Stimulated activated CD4-positive, alpha-beta T cell treated with anti-CD3 and anti-CD28 coated beads, Interleukin-12 subunit alpha, Interleukin-12 subunit beta, amount 100 ng/mL, for 4 hours (primary cell): Measurements from ENCODE around the gene DOCK9.
"Not testable (repeated sequence)": the region's sequence is repeated elsewhere in the genome, so short reads cannot be mapped to it uniquely, and the experiment has no call there.

ENCODE experiments used
- DNase-seq: peaks from one replicate; pipeline ENCODE4 v3.0.0-alpha.2; 2020

DOCK9 gene

GRCh38 chr13:98909016-98909415, 68.8 kb downstream of the DOCK9 start:
- peak; percentile 18 for DNase-seq

DNA sequence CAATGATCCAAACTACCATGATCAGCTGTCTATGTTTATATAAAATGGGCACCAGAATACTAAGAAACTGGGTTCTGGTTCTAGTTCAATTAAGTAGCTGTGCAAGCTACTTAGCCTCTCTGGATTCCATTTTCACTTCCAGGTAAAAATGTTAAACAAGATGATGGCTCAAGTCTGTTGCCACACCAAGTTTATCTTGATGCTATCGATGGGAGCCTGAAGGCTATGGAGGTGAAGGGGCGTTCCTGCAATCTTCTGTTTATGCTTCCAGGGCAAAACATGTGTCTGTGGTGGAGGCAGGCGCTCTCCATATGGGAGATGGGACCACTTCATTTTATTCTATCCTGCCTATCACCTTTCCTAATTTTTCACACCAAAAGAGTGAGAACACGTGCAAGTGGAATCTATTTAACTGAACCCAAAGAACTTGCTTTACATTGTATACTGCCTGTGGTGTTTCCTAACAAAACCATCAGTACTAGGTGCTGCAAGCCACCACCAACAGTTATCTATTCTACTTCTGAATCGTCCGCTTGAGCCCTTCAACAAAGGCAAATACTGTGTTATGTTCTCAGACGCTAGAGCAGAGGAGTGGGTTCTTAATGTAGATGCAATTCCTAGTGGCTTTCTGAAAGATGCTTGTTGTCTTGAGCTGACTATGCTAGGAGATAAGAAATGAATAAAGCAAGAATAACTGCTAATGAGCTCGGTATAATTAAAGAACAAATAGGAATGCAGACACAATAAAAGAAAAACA, 70.9 kb downstream of the DOCK9 start:
- DNase-seq, result no peak

DNA sequence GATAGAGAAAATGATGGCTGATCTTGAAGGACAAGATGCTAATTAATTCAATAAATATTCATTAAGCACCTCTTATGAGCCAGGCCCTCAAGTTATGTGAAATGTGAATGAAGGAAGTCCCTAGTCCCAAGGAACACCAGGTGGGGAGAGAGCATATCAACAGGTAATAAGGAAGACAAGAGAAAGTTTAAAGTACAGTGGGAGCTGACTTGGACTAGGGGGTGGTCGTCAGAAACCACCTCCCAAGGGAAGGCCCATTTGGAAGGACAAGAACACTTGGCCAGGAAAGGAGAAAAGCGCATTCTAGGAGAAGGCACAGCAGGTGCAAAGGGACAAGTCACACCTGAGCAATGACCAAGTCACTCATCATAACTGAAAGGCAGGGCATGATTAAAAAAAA, 72.7 kb downstream of the DOCK9 start:
- no peak for DNase-seq

GRCh38 chr13:98900442-98900841, 77.4 kb downstream of the DOCK9 start:
- DNase-seq, result no peak

DNA sequence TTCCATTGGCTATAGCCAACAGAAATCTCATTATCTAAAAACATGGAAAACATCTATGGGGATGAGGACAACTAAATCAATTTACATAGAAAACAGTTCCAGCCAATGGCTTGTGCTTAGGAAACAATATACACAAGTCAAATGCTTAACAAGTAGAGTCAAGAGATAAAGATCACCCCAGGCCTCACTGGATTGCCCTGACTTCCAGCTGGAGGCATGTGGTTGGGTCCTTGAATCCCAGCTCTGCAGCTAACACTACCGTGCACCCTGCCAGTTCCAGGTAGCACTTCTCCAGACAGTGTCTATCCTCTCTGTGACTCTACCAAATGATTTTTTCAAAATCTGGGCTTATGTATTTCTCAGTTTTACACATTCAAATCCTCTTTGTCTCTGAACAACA, 80.2 kb downstream of the DOCK9 start:
- no peak for DNase-seq

DNA sequence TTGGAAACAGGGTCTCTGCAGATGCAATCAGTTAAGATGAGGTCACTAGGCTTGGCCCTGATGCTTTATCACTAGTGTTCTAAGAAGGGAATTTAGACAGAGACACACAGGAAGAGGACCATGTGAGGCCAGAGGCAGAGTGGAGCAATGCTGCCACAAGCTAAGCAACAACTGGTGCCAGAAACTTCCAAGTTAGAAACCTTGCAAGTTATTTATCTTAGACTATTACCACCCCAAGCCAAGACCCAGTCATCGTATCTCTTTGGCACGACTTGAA, 81.1 kb downstream of the DOCK9 start:
- DNase-seq, result no peak

DNA sequence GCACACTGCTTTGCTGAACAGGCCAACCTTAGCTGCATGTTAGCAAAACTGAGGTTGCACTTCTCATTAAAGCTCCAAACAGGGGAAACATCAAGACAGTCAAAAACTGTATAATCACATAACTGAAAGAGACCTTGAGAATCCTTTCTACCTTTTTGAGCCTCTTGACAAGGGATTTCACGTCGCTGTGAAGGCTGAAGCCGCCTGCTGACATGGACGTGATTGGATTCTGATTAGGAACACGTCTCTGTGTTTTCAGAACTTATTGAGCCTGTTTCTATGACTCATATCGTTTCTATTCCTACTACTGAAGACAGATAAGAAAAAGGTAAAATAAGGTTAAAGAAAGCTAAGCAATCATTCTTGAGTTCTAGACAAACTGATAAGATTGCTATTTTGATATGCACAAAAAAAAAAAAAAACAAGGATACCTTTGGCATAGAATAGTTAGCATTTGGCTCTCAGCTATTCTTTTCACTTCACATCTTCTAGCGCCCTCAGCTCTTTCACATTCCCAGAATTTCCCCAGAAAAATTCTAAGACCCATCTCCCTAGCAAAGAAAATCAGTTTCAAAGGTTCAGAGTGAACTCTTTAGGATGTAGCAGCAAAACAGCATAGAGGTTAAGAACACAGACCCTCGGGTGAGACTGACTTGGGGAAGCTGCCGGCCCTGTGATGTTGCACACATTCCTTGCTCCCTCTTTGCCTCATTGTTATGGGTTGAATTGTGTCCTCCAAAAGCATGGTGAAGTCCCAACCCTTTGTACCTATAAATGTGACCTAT, 81.6 kb downstream of the DOCK9 start:
- DNase-seq, result no peak

DNA sequence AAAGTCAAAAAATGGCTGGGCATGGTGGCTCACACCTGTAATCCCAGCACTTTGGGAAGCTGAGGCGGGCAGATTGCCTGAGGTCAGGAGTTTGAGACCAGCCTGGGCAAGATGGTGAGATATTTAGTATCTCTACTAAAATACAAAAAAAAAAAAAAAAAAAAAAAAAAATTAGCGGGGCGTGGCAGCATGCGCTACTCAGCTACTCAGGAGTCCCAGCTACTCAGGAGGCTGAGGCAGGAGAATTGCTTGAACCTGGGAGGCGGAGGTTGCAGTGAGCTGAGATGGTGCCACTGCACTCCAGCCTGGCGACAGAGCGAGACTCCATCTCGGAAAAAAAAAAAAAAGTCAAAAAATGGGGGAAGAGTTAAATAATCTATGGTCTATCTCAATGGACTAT, 83.0 kb downstream of the DOCK9 start:
- DNase-seq, result not testable (repeated sequence)

- no peak for DNase-seq
Measured at GRCh38 chr13:98893371-98893770, 84.5 kb downstream of the DOCK9 start.

GRCh38 chr13:98892821-98893220, 85.0 kb downstream of the DOCK9 start:
- DNase-seq, result no peak

DNA sequence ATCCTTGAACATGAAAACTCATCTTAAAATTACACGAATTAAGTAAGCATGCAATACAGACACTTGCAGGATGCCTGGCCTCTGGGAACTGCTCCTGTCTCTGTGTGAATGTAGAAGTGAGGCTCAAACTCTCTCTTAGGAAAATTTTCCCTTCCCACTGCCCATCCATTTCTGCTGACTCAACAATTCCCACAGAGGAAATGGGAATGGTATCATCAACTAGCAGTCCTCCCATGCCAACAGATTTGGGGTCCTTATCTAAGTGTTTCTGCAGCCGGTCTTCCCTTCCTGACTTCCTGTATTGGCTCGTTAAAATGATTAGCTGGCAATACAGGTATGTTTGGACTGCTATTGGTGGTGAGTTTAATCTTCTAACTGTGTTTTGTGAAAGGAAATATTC, 85.8 kb downstream of the DOCK9 start:
- DNase-seq, result no peak

DNA sequence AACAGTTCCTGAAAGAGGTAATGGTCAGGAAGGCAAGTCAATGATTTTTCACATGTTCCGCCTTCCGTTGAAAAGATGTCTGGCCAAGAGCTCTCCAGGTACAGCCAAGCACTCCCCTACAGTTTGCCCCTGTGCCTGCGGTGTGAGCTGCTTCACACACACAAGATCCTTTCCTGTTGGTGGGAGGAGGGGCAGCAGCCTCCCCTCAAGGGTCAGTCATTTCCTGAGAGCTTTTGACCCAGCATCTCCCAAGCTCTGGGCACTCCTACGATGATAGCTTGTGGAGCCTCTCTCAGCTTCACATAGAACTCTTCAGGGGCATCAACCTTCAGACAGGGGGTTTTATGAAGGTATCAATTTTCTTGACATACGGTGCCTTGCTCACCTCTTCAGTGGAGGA, 86.9 kb downstream of the DOCK9 start:
- DNase-seq, result no peak

GRCh38 chr13:98890186-98890585, 87.7 kb downstream of the DOCK9 start:
- DNase-seq, result peak; percentile 15

DNA sequence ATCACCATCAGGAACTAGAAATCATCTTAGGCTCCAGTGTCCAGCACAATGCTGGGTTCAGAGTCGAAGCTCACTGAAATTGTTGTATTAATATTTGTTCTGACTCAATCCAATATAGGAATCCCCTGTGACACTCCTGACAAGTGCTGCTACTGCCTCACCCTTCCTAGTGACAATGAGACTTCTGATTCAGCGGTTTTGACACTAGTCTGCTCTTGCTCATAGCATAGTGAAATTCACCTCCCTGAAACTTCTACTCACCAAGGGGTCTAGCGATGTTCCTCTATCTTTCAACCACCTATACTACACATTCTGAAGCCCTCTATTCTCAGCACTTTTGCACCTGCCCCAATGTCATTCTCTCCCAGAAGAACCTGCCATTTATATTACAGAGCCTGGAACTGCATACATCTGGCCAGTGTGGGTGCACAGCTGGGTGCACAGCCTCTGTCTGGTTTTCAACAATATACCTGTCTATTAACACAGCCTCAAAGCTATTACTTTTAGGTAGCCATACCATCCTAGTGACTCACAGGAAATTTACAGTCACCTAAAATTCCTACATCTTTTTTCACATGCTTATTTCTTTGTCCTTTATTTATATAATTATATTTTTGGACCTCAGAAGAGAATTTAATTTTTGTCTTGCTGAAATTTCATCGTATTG, 88.3 kb downstream of the DOCK9 start:
- no peak for DNase-seq

DNA sequence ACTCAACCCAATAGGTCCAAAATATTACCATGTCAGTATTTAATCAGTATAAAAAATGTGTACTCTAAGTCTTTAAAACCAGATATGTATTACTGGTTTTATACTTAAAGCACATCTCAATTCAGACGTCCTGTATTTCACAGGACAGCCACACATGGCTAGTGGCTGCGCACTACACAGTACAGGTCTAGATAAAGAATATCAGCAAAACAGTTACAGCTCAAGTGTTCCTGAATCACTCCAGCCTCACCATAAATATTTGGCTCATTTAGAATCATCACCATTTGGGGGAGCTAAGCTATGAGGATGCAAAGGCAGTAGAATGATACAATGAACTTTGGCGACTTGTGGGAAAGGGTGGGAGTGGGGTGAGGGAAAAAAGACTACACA, 89.0 kb downstream of the DOCK9 start:
- DNase-seq, result no peak

GRCh38 chr13:98888222-98888889, 89.5 kb downstream of the DOCK9 start:
- DNase-seq, result no peak

GRCh38 chr13:98886587-98887230, 91.2 kb downstream of the DOCK9 start:
- DNase-seq, result no peak

GRCh38 chr13:98885600-98885999, 92.3 kb downstream of the DOCK9 start:
- DNase-seq, result no peak

DNA sequence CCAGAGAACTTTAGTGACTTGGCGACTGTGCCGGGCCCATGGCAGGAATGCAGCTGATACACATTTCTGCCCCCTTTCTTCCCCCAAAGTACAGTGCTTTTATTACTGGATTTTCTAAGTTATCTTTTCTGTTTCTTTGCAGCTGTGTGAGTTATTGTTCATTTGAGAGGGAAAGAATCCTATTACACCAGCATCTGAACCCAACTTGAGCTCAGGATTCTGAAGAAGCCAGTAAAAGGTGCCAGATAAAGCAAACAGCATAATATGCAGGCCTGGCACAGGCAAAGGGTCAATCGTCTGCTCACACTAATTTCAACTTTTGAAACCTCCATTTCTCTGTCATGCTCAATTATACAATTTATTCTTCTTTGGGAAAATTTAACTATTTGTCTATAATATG, 93.9 kb downstream of the DOCK9 start:
- DNase-seq, result no peak

DNA sequence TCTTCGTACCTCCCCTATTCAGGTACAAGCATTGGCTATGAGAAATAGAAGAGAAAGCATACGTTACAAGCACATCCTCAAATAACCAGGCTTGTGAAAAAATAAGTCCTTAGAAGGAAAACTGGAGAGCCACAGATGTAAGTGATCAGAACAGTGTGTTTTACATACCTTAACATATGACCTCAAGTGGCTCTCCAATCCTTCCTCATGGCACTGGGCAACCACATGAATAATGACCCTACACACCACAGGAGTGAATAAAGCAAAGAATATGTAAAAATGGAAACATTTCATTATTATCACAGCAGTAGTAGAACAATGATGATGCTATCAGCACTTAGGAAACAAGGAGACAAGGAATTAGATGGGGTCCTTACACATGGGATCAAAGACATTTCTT, 96.5 kb downstream of the DOCK9 start:
- DNase-seq, result no peak

DNA sequence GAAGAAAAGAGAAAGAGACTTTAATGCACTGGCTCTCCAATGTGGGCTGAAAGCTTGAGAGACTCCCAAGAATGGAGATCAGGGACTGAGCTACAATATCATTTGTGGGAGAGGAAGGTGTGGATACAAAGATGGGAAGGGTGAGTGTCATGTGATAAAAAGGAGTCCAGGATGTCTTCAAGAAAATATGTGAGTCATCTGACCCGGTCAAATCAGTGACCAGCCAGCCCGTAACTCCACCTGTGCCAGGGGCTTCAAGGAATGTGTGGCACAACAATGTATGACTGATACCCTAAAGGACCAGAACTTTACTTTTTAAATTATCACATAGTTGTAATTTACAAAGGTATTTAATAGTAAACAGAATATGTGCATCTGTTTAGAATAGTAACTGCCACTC, 97.2 kb downstream of the DOCK9 start:
- no peak for DNase-seq

- DNase-seq, result no peak
Measured at GRCh38 chr13:98879957-98880356, 97.9 kb downstream of the DOCK9 start.

- no peak for DNase-seq
Measured at GRCh38 chr13:98879127-98879520, 98.7 kb downstream of the DOCK9 start.
